Measurements from ENCODE around the gene AP5Z1. TPM values are rescaled to one million over a fixed set of nuclear protein-coding genes. Genes with fewer than 3 reads are reported as not detected.

Gene AP5Z1
- total RNA-seq, 1 experiment from 2014 or later, result 44.0 TPM

DNA sequence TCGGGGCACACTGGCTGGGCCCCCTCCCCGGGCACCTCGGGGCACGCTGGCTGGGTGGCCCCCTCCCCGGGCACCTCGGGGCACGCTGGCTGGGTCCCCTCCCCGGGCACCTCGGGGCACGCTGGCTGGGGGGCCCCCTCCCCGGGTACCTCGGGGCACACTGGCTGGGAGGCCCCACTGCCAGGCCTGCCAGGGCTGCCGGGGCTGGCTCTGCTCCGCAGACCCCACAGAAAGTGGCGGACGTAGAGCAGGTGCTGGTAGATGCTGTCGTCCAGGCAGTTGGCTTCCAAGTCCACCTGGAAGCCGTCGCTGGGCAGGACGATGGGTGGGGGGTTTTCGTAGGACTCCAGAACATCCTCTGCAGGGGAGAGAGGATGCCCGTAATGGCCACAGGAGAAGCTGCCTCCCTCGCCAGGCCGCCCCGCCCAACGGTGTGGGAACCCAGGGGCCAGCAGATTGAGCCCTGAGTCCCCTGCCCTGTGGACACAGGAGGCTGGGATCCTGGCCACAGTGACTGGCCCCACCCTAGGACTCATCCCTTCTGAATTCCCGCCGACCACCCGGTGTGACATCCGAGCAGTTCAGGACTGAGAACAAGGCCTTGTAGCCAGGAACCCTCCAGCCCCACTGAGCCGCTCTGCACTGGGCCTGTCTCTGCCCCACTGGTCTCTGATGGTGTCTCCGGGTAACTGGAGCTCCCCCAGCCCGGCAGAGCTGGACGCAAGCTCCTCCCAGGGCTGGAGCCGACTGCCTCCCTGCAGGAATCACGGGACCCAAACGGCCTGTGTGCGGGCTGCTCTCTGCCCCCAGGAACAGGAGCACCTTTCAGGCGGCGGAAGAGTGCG lies 28.2 kb downstream of the AP5Z1 start:
- Histone ChIP-seq H3K36me3 (ENCODE audit: low read depth) (no peaks in the 10 kb centered on the region), H2AFZ (no peak overlapping the region), H3K27ac (no peak overlapping the region), H3K4me3 (no peak overlapping the region), H3K4me1 (replicated peaks; ENCODE audit: insufficient read depth) (peaks cover 7% of the 10 kb centered on the region), H3K9me3 (ENCODE audit: insufficient read depth, low read depth) (no peaks in the 10 kb centered on the region), H3K27me3 (ENCODE audit: insufficient read depth, low read depth) (peaks cover 37% of the 10 kb centered on the region), H3K9me2 (ENCODE audit: insufficient read depth) (no peaks in the 10 kb centered on the region), H4K20me1 (ENCODE audit: insufficient read depth) (no peaks in the 10 kb centered on the region), H3K79me2 (ENCODE audit: low read depth) (no peaks in the 10 kb centered on the region), H3F3A (ENCODE audit: insufficient read depth, low read depth) (peaks cover 12% of the 10 kb centered on the region; the same call in 1 of the 2 replicates), H3K4me2 (no peak overlapping the region)
- no TSS peak for BruUV-seq (replicated peaks)
- CTCF ChIA-PET, result no interaction called here
- TF ChIP-seq EZH2 (IDR thresholded peaks at IDR 0.05; ENCODE audit: low read depth), result no peak
- TF ChIP-seq, protein P1, sequence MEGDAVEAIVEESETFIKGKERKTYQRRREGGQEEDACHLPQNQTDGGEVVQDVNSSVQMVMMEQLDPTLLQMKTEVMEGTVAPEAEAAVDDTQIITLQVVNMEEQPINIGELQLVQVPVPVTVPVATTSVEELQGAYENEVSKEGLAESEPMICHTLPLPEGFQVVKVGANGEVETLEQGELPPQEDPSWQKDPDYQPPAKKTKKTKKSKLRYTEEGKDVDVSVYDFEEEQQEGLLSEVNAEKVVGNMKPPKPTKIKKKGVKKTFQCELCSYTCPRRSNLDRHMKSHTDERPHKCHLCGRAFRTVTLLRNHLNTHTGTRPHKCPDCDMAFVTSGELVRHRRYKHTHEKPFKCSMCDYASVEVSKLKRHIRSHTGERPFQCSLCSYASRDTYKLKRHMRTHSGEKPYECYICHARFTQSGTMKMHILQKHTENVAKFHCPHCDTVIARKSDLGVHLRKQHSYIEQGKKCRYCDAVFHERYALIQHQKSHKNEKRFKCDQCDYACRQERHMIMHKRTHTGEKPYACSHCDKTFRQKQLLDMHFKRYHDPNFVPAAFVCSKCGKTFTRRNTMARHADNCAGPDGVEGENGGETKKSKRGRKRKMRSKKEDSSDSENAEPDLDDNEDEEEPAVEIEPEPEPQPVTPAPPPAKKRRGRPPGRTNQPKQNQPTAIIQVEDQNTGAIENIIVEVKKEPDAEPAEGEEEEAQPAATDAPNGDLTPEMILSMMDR (conservative IDR thresholded peaks at IDR 0.05), result no peak
- POLR2A ChIA-PET (ENCODE audit: unreplicated experiment), result interaction anchor here (0.5 kb wide), 1 partner anchor 875 kb away, joined by 4 read pairs; no protein-coding TSS in a partner anchor
- DNase-seq, result no peak
- intact Hi-C loops (cut with micrococcal nuclease; ENCODE audit: unreplicated experiment), result no loop called here

DNA sequence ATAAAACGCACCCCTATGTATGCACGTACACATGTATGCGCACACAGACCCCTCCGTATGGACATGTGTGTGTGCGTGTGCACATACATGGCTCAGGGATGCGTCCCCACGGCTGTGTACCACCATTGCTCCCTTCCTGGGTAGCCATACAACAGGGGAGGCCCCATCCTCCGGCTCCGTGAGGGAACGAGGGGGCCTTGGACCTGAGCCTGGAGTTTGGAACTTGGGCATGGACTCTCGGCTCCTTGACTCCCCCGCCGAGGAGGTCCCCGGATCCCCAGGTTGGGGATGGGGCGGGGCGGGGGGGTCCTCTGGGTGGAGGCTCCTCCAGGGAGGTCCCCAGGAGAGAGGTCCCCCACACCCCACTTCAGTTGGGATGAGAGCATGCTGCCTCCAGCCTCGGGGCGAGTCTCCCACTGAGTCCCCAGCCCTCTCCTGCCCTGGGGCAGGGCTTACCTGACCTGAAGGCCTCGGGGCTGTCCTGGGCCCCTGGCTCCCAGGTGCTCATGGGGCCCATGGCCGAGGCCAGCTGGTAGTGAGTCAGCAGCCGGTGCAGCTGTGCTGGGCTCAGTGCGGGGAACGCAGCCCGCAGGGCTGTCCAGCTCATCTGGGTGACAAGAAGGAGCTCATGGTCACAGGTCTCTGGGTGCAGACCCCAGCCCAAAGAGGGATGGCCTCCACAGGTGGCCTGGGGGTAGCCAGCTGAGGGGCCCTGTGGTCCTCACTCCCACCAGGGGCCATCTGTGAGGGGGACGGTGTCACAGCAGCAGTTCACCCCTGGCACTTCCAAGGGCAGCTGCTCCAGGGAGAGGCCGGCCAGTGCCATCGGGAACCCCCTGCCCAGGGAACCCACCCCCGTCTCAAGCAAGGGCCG lies 29.9 kb downstream of the AP5Z1 start:
- intact Hi-C loops (cut with micrococcal nuclease; ENCODE audit: unreplicated experiment), result no loop called here
- ChIA-PET CTCF (no interaction called here), POLR2A (ENCODE audit: unreplicated experiment) (no interaction called here)
- Histone ChIP-seq H3K4me3 (no peak overlapping the region), H3K9me2 (ENCODE audit: insufficient read depth) (no peaks in the 10 kb centered on the region), H4K20me1 (ENCODE audit: insufficient read depth) (no peaks in the 10 kb centered on the region), H3K79me2 (ENCODE audit: low read depth) (no peaks in the 10 kb centered on the region), H3K4me2 (peak overlapping the region; percentile 32; the same call in 1 of the 2 replicates), H2AFZ (no peak overlapping the region), H3K27ac (no peak overlapping the region), H3K4me1 (replicated peaks; ENCODE audit: insufficient read depth) (peaks cover 7% of the 10 kb centered on the region), H3K9me3 (ENCODE audit: insufficient read depth, low read depth) (no peaks in the 10 kb centered on the region), H3K27me3 (ENCODE audit: insufficient read depth, low read depth) (peaks cover 44% of the 10 kb centered on the region), H3K36me3 (ENCODE audit: low read depth) (no peaks in the 10 kb centered on the region), H3F3A (ENCODE audit: insufficient read depth, low read depth) (peaks cover 12% of the 10 kb centered on the region; the same call in 1 of the 2 replicates)
- TF ChIP-seq, protein P1 (conservative IDR thresholded peaks at IDR 0.05), result no peak
- no peak for TF ChIP-seq EZH2 (IDR thresholded peaks at IDR 0.05; ENCODE audit: low read depth)
- BruUV-seq (replicated peaks), result no TSS peak
- DNase-seq, result peak in 1 of 2 experiments; percentile 24

DNA sequence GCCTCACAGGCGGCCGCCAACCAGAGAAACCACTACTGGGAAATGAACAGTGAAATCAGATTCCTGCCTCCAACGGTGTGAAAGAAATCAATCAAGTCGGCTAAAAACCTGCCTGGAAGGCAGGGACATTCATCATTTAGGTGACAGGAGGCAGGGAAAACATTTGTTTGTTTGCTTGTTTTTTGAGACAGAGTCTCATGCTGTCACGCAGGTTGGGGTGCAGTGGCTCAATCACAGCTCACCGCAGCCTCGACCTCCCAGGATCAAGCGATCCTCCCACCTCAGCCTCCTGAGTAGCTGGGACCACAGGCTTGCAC lies 30.5 kb downstream of the AP5Z1 start:
- Histone ChIP-seq H3K27me3 (ENCODE audit: insufficient read depth, low read depth) (peaks cover 50% of the 10 kb centered on the region), H3K79me2 (ENCODE audit: low read depth) (no peaks in the 10 kb centered on the region), H3K9me3 (ENCODE audit: insufficient read depth, low read depth) (no peaks in the 10 kb centered on the region), H3K9me2 (ENCODE audit: insufficient read depth) (no peaks in the 10 kb centered on the region), H2AFZ (no peak overlapping the region), H3K27ac (no peak overlapping the region), H3F3A (ENCODE audit: insufficient read depth, low read depth) (peaks cover 12% of the 10 kb centered on the region; the same call in 1 of the 2 replicates), H3K4me1 (replicated peaks; ENCODE audit: insufficient read depth) (peaks cover 7% of the 10 kb centered on the region), H3K4me3 (no peak overlapping the region), H3K36me3 (ENCODE audit: low read depth) (no peaks in the 10 kb centered on the region), H3K4me2 (peak overlapping the region; percentile 32; the same call in 1 of the 2 replicates), H4K20me1 (ENCODE audit: insufficient read depth) (no peaks in the 10 kb centered on the region)
- no peak for TF ChIP-seq EZH2 (IDR thresholded peaks at IDR 0.05; ENCODE audit: low read depth)
- TF ChIP-seq, protein P1 (conservative IDR thresholded peaks at IDR 0.05), result no peak
- BruUV-seq (replicated peaks), result no TSS peak
- intact Hi-C loops (cut with micrococcal nuclease; ENCODE audit: unreplicated experiment), result no loop called here
- ChIA-PET CTCF (no interaction called here), POLR2A (ENCODE audit: unreplicated experiment) (no interaction called here)
- DNase-seq, result peak in 1 of 2 experiments; percentile 64

Measured in PC-9 (cell line).